A549 (cell line): ENCODE data around the gene NTRK3. TPM values are rescaled to one million over a fixed set of nuclear protein-coding genes. Genes with fewer than 3 reads are reported as not detected.

Experiments used
- ATAC-seq, 2 experiments: fragments of 200-7000 bp in 1 of 2; fragments of >200 bp in 1 of 2; cut with Nextera tagmentation in 1 of 2; cut with Tn5 transposase in 1 of 2; 3 replicates each; pipeline versions ENCODE4 v1.8.0 to v1.9.1; 2018 to 2020; ENCODE audit warnings: mild to moderate bottlenecking in 1 of 2, moderate library complexity in 1 of 2
- CTCF ChIA-PET: fragments of 300-600 bp; sonication (Branson Sonifier 250); formaldehyde crosslinking; extraction: SDS; loops from one replicate; lab custom pipeline; 2021; ENCODE audit warnings: antibody characterized with exemption, inconsistent platforms; lab: Yijun Ruan, JAX
- POLR2A ChIA-PET: fragments of 350-600 bp; formaldehyde crosslinking; extraction: SDS; loops from one replicate; lab custom pipeline; 2021; ENCODE audit warnings: antibody characterized with exemption, inconsistent platforms; lab: Yijun Ruan, JAX
- DNase-seq, 2 experiments: peaks; one replicate each; pipeline versions ENCODE4 v3.0.0 to v3.0.0-alpha.2; 2011 to 2016; ENCODE audit warnings: low read depth in 1 of 2, low spot score in 1 of 2
- FAIRE-seq: peaks from 2 replicates; lab custom pipeline; 2011; peaks lifted over from hg19 to GRCh38; lab: Jason Lieb, UNC
- H3K27ac ChIP-seq, 2 experiments: fragments of >200 bp; sonication (Bioruptor Twin); formaldehyde crosslinking; 3 replicates each; pipeline ENCODE4 v1.5.1; 2016 to 2017
- H3K4me1 ChIP-seq: fragments of >200 bp; sonication (Bioruptor Twin); formaldehyde crosslinking; 3 replicates; pipeline ENCODE4 v1.6.1; 2016
- H3K4me2 ChIP-seq: fragments of >200 bp; sonication (Bioruptor Twin); formaldehyde crosslinking; 3 replicates; pipeline ENCODE4 v1.6.1; 2016
- H3K4me3 ChIP-seq: fragments of >200 bp; sonication (Bioruptor Twin); formaldehyde crosslinking; 3 replicates; pipeline ENCODE4 v1.5.1; 2016
- H3K9me3 ChIP-seq: fragments of >200 bp; sonication (Bioruptor Twin); formaldehyde crosslinking; 3 replicates; pipeline ENCODE4 v1.6.1; 2016
- ATOH8 ChIP-seq: fragments of 250-450 bp; sonication (Bioruptor Pico); IDR thresholded peaks from 2 replicates; pipeline ENCODE4 v1.5.0; 2020; ENCODE audit warnings: low read depth, mild to moderate bottlenecking, moderate library complexity
- BHLHE40 ChIP-seq: IDR thresholded peaks from 2 replicates; pipeline ENCODE4 v1.6.1; 2012; ENCODE audit warnings: low read depth, low read length, inconsistent platforms
- CHD4 ChIP-seq: fragments of 200-600 bp; sonication (generic); IDR thresholded peaks from 2 replicates; pipeline ENCODE4 v1.6.1; 2016; ENCODE audit warnings: antibody characterized with exemption, mild to moderate bottlenecking, borderline replicate concordance
- EHMT2 ChIP-seq: fragments of 200-600 bp; sonication (generic); IDR thresholded peaks from 2 replicates; pipeline ENCODE4 v1.6.1; 2016; ENCODE audit warnings: antibody characterized with exemption, low read depth, mild to moderate bottlenecking, moderate library complexity
- FOSB ChIP-seq: fragments of 250-450 bp; sonication (Bioruptor Pico); IDR thresholded peaks from 2 replicates; pipeline ENCODE4 v1.5.0; 2020; ENCODE audit warnings: mild to moderate bottlenecking, moderate library complexity
- FOXS1 ChIP-seq: fragments of 250-450 bp; sonication (Bioruptor Pico); IDR thresholded peaks from 2 replicates; pipeline ENCODE4 v1.5.0; 2020; ENCODE audit warnings: mild to moderate bottlenecking, moderate library complexity
- GATA3 ChIP-seq: IDR thresholded peaks from 2 replicates; pipeline ENCODE4 v1.6.1; 2012; ENCODE audit warnings: borderline replicate concordance
- HDAC2 ChIP-seq: fragments of 200-600 bp; sonication (generic); IDR thresholded peaks from 2 replicates; pipeline ENCODE4 v1.6.1; 2016
- HES2 ChIP-seq: fragments of >200 bp; sonication (Bioruptor Twin); formaldehyde crosslinking; IDR thresholded peaks from 2 replicates; pipeline ENCODE4 v1.6.1; 2016
- HOXA7 ChIP-seq: fragments of 250-450 bp; sonication (Bioruptor Pico); IDR thresholded peaks from 2 replicates; pipeline ENCODE4 v1.5.0; 2020; ENCODE audit warnings: mild to moderate bottlenecking, moderate library complexity
- HOXB13 ChIP-seq: fragments of 250-450 bp; sonication (Bioruptor Pico); IDR thresholded peaks from 2 replicates; pipeline ENCODE4 v1.5.0; 2020; ENCODE audit warnings: low read depth, mild to moderate bottlenecking, moderate library complexity
- JUNB ChIP-seq: fragments of >200 bp; sonication (Bioruptor Twin); formaldehyde crosslinking; IDR thresholded peaks from 2 replicates; pipeline ENCODE4 v1.6.1; 2016
- KDM1A ChIP-seq: fragments of 200-600 bp; sonication (generic); IDR thresholded peaks from 2 replicates; pipeline ENCODE4 v1.6.1; 2016; ENCODE audit warnings: low read depth, mild to moderate bottlenecking
- NR3C1 ChIP-seq: fragments of >200 bp; sonication (Bioruptor Twin); formaldehyde crosslinking; IDR thresholded peaks from 3 replicates; pipeline ENCODE4 v1.6.1; 2017
- PBX3 ChIP-seq: IDR thresholded peaks from 2 replicates; pipeline ENCODE4 v1.6.1; 2012
- POLR2A ChIP-seq: IDR thresholded peaks from 2 replicates; pipeline ENCODE4 v1.6.1; 2012; ENCODE audit warnings: mild to moderate bottlenecking, low read length
- RAD21 ChIP-seq, 2 experiments: fragments of >200 bp in 1 of 2; sonication (Bioruptor Twin) in 1 of 2; formaldehyde crosslinking in 1 of 2; IDR thresholded peaks in 1 of 2; conservative IDR thresholded peaks in 1 of 2; 2 replicates in 1 of 2; 3 replicates in 1 of 2; pipeline ENCODE4 v1.6.1; 2012 to 2018; ENCODE audit warnings: inconsistent platforms in 1 of 2
- RARB ChIP-seq: fragments of 250-450 bp; sonication (Bioruptor Pico); IDR thresholded peaks from 2 replicates; pipeline ENCODE4 v1.8.0; 2021; ENCODE audit warnings: mild to moderate bottlenecking, moderate library complexity
- REST ChIP-seq: fragments of 200-600 bp; sonication (generic); IDR thresholded peaks from 2 replicates; pipeline ENCODE4 v1.6.1; 2016; ENCODE audit warnings: antibody characterized with exemption, mild to moderate bottlenecking, moderate library complexity
- RFX5 ChIP-seq: fragments of 450-650 bp; IDR thresholded peaks from 2 replicates; pipeline ENCODE4 v1.7.1; 2014; ENCODE audit warnings: antibody characterized with exemption, mild to moderate bottlenecking, moderate library complexity
- RNF2 ChIP-seq: fragments of 200-600 bp; sonication (generic); IDR thresholded peaks from 2 replicates; pipeline ENCODE4 v1.6.1; 2016; ENCODE audit warnings: low read depth, mild to moderate bottlenecking, antibody characterized with exemption, moderate library complexity, borderline replicate concordance
- SMC3 ChIP-seq: fragments of >200 bp; sonication (Bioruptor Twin); formaldehyde crosslinking; IDR thresholded peaks from 3 replicates; pipeline ENCODE4 v1.6.1; 2018; ENCODE audit warnings: inconsistent platforms
- TP53 ChIP-seq: fragments of 250-450 bp; sonication (Bioruptor Pico); IDR thresholded peaks from 2 replicates; pipeline ENCODE4 v1.5.0; 2021; ENCODE audit warnings: mild to moderate bottlenecking, moderate library complexity
- ZFP36 ChIP-seq: fragments of 450-650 bp; IDR thresholded peaks from 2 replicates; pipeline ENCODE4 v1.6.1; 2014; ENCODE audit warnings: borderline replicate concordance; ENCODE audit not compliant: partially characterized antibody
- ZSCAN20 ChIP-seq: fragments of 250-450 bp; sonication (Bioruptor Pico); IDR thresholded peaks from 2 replicates; pipeline ENCODE4 v1.8.0; 2022; ENCODE audit warnings: mild to moderate bottlenecking, moderate library complexity
- WGBS: methylation state at CpG from one replicate; pipeline ENCODE4 v1.1.6; 2017; ENCODE audit errors: missing lambda C conversion rate; 5-methylcytosine and 5-hydroxymethylcytosine counted together
- polyA plus RNA-seq, 4 experiments: library from polyadenylated mRNA; depleted of rRNA in 3 of 4; stranded (reverse); fragments of >200 nt; fragmentation: RNase III in 1 of 4; extraction: RNeasy Plus Mini Kit Qiagen cat#74134 plus additional on column Dnase treatment in 1 of 4; gene quantifications; 2 replicates in 3 of 4; 3 replicates in 1 of 4; pipeline ENCODE4 v1.2.3, GENCODE V29; 2011 to 2017
- TF ChIP-seq, protein P1 (sequence below): fragments of 450-650 bp; IDR thresholded peaks from 2 replicates; pipeline ENCODE4 v1.6.1; 2014; ENCODE audit warnings: antibody characterized with exemption

Gene NTRK3
- polyA plus RNA-seq, 2 of the 4 experiments (the other 2 are of a cell fraction), result 55.0 to 55.2 TPM

DNA sequence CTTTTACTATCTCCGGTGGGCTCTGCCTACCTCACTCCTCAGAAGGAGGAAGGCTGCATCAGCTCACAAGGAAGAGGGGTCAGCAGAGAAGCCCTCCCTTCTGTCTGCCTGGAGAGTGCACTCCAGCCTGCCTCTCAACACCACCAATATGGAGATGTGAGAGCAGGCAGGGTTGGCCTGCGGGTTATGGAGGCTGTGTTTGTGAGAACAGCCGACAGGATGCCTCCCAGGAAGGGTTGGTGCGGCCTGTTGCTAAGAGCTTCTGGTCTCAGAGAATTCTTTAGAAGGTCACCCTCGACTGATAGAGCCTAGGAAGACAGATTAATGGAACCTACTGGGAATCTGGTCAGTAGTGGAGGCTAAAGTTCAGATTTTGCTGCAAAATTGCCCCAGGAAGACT lies 326.1 kb downstream of the NTRK3 start (continued):
- TF ChIP-seq SMC3, result no peak
- TF ChIP-seq POLR2A, result no peak
- no peak for TF ChIP-seq BHLHE40
- TF ChIP-seq ZSCAN20, result no peak
- TF ChIP-seq HDAC2, result no peak

DNA sequence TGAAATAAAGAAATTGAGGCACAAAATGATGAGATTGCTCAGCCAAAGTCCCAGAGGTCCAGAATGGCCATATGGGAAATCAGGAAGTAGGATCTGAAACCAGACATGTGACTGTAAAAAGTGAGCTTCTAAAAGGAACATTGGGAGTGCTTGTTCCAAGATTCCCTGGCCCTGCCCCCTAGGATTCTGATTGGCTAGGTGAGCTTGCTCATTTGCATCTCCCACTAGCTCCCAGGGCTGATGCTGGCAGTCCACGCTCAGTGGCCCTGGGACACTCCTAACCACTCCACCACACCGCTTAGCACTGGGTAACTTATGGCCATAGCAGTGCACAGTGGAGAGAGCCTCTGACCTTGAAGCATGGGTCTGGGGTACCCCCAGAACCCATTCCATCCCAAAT lies 326.7 kb downstream of the NTRK3 start:
- no peaks in the 10 kb centered on the region for H3K4me1 ChIP-seq
- ChIA-PET POLR2A (no interaction called here), CTCF (no interaction called here)
- no peak overlapping the region for H3K4me2 ChIP-seq
- DNase-seq (no peak), FAIRE-seq (no peak), ATAC-seq (no peak)
- H3K27ac ChIP-seq, result no peak overlapping the region
- H3K4me3 ChIP-seq, result no peak overlapping the region
- TF ChIP-seq SMC3 (no peak), ATOH8 (no peak), POLR2A (no peak)
- 18% methylated on average over 2 of the region's 2 CpGs for WGBS
- no peaks in the 10 kb centered on the region for H3K9me3 ChIP-seq

DNA sequence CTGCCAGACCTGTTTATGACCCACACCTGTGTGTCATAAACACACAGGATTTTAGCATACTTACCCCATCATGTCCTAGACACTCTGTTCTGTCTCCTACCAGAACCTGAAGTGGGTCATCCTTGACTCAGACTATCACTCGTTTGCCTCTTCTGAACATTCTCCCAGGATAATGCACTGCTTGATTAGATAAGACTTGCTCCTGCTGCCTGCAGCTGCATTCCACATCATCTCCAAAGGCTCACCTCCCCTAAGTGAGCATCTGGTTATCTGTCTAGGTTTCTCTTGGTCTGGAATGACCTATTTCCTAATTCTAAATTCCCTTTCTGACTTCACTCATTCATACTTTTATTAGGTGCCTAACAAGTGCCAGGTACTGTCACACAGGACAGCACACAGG lies 332.1 kb downstream of the NTRK3 start:
- H3K9me3 ChIP-seq, result no peaks in the 10 kb centered on the region
- TF ChIP-seq FOSB (CRISPR knock-in tag), result no peak
- TF ChIP-seq TP53 (CRISPR knock-in tag), result no peak
- TF ChIP-seq GATA3, result no peak
- TF ChIP-seq HES2, result no peak
- TF ChIP-seq RAD21 (conservative IDR thresholded peaks at IDR 0.05 in 1 of 2, IDR thresholded peaks at IDR 0.05 in 1 of 2), result no peak
- no peak for TF ChIP-seq JUNB
- no peak for TF ChIP-seq EHMT2
- no peak for TF ChIP-seq ZSCAN20
- no peak for TF ChIP-seq FOXS1
- 13% methylated on average over 1 of the region's 1 CpG for WGBS
- FAIRE-seq, result no peak
- no peak overlapping the region for H3K27ac ChIP-seq
- no peak overlapping the region for H3K4me3 ChIP-seq
- no peak for ATAC-seq
- no peak overlapping the region for H3K4me2 ChIP-seq
- no peak for DNase-seq
- POLR2A ChIA-PET, result no interaction called here
- H3K4me1 ChIP-seq, result no peaks in the 10 kb centered on the region
- CTCF ChIA-PET, result interaction anchor here (0.6 to 2.0 kb wide), 2 partner anchors 12 to 1584 kb away, joined by 5 to 6 read pairs; no protein-coding TSS in a partner anchor

GRCh38 chr15:87919064-87919463 lies 337.5 kb downstream of the NTRK3 start:
- ChIA-PET POLR2A (no interaction called here), CTCF (interaction anchor here (0.6 kb wide), 1 partner anchor 90 kb away, joined by 4 read pairs; no protein-coding TSS in a partner anchor)
- 20% methylated on average over 3 of the region's 3 CpGs for WGBS

More at GRCh38 chr15:87919064-87919463, 337.5 kb downstream of the NTRK3 start:
- no peak overlapping the region for H3K4me3 ChIP-seq
- DNase-seq, result no peak
- no peak for ATAC-seq
- no peak overlapping the region for H3K4me2 ChIP-seq
- TF ChIP-seq SMC3 (no peak), KDM1A (no peak), ZFP36 (no peak), RNF2 (no peak), RFX5 (no peak), RARB (CRISPR knock-in tag) (no peak), FOSB (CRISPR knock-in tag) (no peak), HOXA7 (CRISPR knock-in tag) (no peak), HOXB13 (CRISPR knock-in tag) (no peak), HES2 (no peak), REST (no peak), NR3C1 (no peak), PBX3 (no peak), CHD4 (no peak), JUNB (no peak)
- TF ChIP-seq, protein P1, sequence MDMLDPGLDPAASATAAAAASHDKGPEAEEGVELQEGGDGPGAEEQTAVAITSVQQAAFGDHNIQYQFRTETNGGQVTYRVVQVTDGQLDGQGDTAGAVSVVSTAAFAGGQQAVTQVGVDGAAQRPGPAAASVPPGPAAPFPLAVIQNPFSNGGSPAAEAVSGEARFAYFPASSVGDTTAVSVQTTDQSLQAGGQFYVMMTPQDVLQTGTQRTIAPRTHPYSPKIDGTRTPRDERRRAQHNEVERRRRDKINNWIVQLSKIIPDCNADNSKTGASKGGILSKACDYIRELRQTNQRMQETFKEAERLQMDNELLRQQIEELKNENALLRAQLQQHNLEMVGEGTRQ, result no peak
- H3K27ac ChIP-seq, result no peak overlapping the region
- no peaks in the 10 kb centered on the region for H3K9me3 ChIP-seq
- FAIRE-seq, result no peak
- H3K4me1 ChIP-seq, result no peaks in the 10 kb centered on the region
